NT2/D1 (cell line): ENCODE measurements around the gene MAGEA9B.
"Not testable (repeated sequence)": the region's sequence is repeated elsewhere in the genome, so short reads cannot be mapped to it uniquely, and the experiment has no call there.

ENCODE experiments used
- DNase-seq: peaks from one replicate; pipeline ENCODE4 v3.0.0-alpha.2; 2011; ENCODE audit warnings: low read depth, low spot score
- H3K27me3 ChIP-seq: 2 replicates; pipeline ENCODE4 v1.6.0; 2011; ENCODE audit warnings: mild to moderate bottlenecking; ENCODE audit not compliant: insufficient read length, insufficient read depth
- H3K36me3 ChIP-seq: 2 replicates; pipeline ENCODE4 v1.6.1; 2011; ENCODE audit warnings: mild to moderate bottlenecking, low read length, mixed read lengths; ENCODE audit not compliant: insufficient read depth, insufficient read length
- H3K4me1 ChIP-seq: 2 replicates; pipeline ENCODE4 v1.5.1; 2011; ENCODE audit not compliant: insufficient read depth, insufficient read length
- H3K4me3 ChIP-seq: 2 replicates; pipeline ENCODE4 v1.5.1; 2011; ENCODE audit warnings: low read depth; ENCODE audit not compliant: insufficient read length
- H3K9ac ChIP-seq: 2 replicates; pipeline ENCODE4 v1.6.0; 2011; ENCODE audit warnings: low read depth; ENCODE audit not compliant: insufficient read length
- H3K9me3 ChIP-seq: 2 replicates; pipeline ENCODE4 v1.5.1; 2011; ENCODE audit warnings: mild to moderate bottlenecking, low read length; ENCODE audit not compliant: insufficient read depth
- SUZ12 ChIP-seq: IDR thresholded peaks from 2 replicates; pipeline ENCODE4 v1.6.1; 2011; ENCODE audit not compliant: insufficient read length, insufficient read depth; ENCODE audit errors: extremely low read depth
- YY1 ChIP-seq: IDR thresholded peaks from 2 replicates; pipeline ENCODE4 v1.6.1; 2011; ENCODE audit not compliant: insufficient read length, insufficient read depth
- ZNF274 ChIP-seq: IDR thresholded peaks from 2 replicates; pipeline ENCODE4 v1.6.1; 2011; ENCODE audit warnings: mild to moderate bottlenecking, low read depth, low read length

The MAGEA9B gene

DNA sequence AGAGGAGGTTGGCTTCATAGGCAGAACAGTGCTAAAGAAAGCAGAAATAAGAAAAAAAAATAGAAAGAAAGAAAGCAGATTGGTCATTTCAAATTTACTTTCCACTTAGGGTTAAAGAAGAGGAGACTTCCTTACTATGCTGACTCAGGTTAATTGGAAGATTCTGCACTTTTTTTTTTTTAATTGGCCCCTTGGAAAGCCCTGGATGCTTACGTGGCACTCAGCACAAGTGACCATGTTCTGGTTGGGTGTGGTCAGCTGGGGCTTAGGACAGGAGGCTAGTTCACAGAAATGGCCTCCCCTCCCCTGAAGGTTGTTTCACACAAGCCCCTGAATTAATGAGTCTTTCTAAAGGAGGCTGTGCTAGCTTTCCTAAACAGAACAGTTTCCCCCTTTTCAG is 14.5 kb downstream of the MAGEA9B start:
- H3K9ac ChIP-seq: no peak overlapping the region
- no peak overlapping the region for H3K4me3 ChIP-seq
- no peak for DNase-seq
- no peaks in the 10 kb centered on the region for H3K4me1 ChIP-seq
- H3K27me3 ChIP-seq: no peaks in the 10 kb centered on the region
- no peaks in the 10 kb centered on the region for H3K9me3 ChIP-seq
- TF ChIP-seq SUZ12: no peak
- TF ChIP-seq ZNF274: no peak
- TF ChIP-seq YY1: no peak
- H3K36me3 ChIP-seq: no peaks in the 10 kb centered on the region

- TF ChIP-seq ZNF274 (no peak), YY1 (no peak), SUZ12 (no peak)
- Histone ChIP-seq H3K27me3 (no peaks in the 10 kb centered on the region), H3K4me1 (no peaks in the 10 kb centered on the region), H3K9me3 (no peaks in the 10 kb centered on the region), H3K9ac (no peak overlapping the region), H3K4me3 (no peak overlapping the region), H3K36me3 (no peaks in the 10 kb centered on the region)
- no peak for DNase-seq
Observed at GRCh38 chrX:149571770-149572169, 15.5 kb downstream of the MAGEA9B start.

DNA sequence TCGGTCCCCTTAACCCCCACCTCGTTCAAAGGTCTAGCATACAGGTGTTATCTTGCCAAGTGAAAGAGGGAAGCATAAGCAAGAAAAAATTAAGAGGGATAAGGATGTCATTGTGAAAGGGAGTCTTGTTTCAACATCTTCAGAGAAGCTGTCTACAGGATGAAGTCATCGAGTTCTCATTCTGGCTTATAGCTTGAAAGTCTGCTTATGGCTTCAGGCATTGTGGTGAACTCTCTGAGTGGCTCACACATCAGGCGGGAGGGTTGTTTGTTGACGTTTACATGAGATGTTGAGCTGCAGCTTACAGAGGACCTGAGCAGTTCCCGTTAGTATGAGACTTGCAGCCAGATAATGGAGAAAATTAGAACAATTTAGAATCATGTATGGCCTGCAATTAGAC is 16.6 kb downstream of the MAGEA9B start:
- Histone ChIP-seq H3K36me3 (no peaks in the 10 kb centered on the region), H3K9ac (no peak overlapping the region), H3K4me3 (no peak overlapping the region), H3K4me1 (no peaks in the 10 kb centered on the region), H3K27me3 (no peaks in the 10 kb centered on the region), H3K9me3 (no peaks in the 10 kb centered on the region)
- TF ChIP-seq ZNF274 (no peak), YY1 (no peak), SUZ12 (no peak)
- no peak for DNase-seq

GRCh38 chrX:149569770-149570169 is 17.5 kb downstream of the MAGEA9B start:
- no peak overlapping the region for H3K9ac ChIP-seq
- no peak for DNase-seq
- no peak overlapping the region for H3K4me3 ChIP-seq
- H3K27me3 ChIP-seq: no peaks in the 10 kb centered on the region
- no peaks in the 10 kb centered on the region for H3K9me3 ChIP-seq
- TF ChIP-seq YY1: no peak
- TF ChIP-seq ZNF274: no peak
- TF ChIP-seq SUZ12: no peak
- no peaks in the 10 kb centered on the region for H3K4me1 ChIP-seq
- H3K36me3 ChIP-seq: no peaks in the 10 kb centered on the region

GRCh38 chrX:149568701-149569296 is 18.5 kb downstream of the MAGEA9B start:
- Histone ChIP-seq H3K27me3 (no peaks in the 10 kb centered on the region), H3K4me1 (no peaks in the 10 kb centered on the region), H3K9me3 (no peaks in the 10 kb centered on the region), H3K9ac (no peak overlapping the region), H3K4me3 (no peak overlapping the region), H3K36me3 (no peaks in the 10 kb centered on the region)
- TF ChIP-seq SUZ12: no peak
- TF ChIP-seq ZNF274: no peak
- no peak for DNase-seq

- Histone ChIP-seq H3K4me3 (no peak overlapping the region), H3K27me3 (no peaks in the 10 kb centered on the region), H3K36me3 (no peaks in the 10 kb centered on the region), H3K9ac (no peak overlapping the region), H3K9me3 (no peaks in the 10 kb centered on the region; the same call in 1 of the 2 replicates), H3K4me1 (no peaks in the 10 kb centered on the region)
- DNase-seq: no peak
- TF ChIP-seq ZNF274: no peak
- TF ChIP-seq YY1: no peak
- no peak for TF ChIP-seq SUZ12
Observed at GRCh38 chrX:149567621-149568417, 19.4 kb downstream of the MAGEA9B start.

DNA sequence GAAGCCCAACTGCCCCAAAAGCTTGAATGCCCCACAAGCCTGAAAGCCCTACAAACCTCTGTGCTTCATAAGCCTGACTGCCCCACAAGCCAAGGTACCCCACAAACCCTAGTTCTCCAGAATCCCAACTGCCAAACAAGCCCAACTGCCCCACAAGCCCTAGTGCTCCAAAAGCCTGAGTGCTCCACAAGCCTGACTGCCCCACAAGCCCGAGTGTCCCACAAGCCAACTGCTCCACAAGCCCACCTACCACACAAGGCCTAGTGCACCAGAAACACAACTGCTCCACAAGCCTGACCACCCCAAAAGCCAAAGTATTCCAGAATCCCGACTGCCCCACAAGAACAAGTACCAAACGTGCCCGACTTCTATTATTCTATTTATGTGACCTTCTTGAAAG is 23.9 kb downstream of the MAGEA9B start:
- H3K36me3 ChIP-seq: no peaks in the 10 kb centered on the region
- DNase-seq: no peak
- H3K9ac ChIP-seq: no peak overlapping the region
- H3K27me3 ChIP-seq: no peaks in the 10 kb centered on the region
- H3K9me3 ChIP-seq: no peaks in the 10 kb centered on the region; the same call in 1 of the 2 replicates
- H3K4me3 ChIP-seq: no peak overlapping the region
- no peaks in the 10 kb centered on the region for H3K4me1 ChIP-seq
- no peak for TF ChIP-seq YY1
- no peak for TF ChIP-seq ZNF274
- TF ChIP-seq SUZ12: no peak

- H3K9me3 ChIP-seq, H3K27me3 ChIP-seq, H3K4me1 ChIP-seq, H3K4me3 ChIP-seq, H3K9ac ChIP-seq, DNase-seq, H3K36me3 ChIP-seq: not testable (repeated sequence)
Observed at GRCh38 chrX:149555251-149555650, 32.0 kb downstream of the MAGEA9B start.

DNA sequence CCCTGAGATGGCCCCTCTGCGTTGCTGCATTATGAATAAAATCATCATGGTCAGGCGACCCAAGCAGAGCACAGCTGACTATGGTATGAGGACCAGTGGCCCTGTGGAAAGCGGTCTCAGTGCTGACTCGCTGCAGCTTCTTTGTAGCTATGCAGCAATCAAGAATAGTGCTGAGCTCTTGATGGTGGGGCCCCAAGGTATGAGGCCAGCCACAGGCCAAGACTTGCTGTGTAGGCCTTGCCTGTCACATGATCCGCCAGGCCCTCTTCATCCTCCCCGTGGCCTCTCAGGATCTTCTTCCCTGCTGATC is 35.4 kb downstream of the MAGEA9B start:
- H3K9ac ChIP-seq, H3K27me3 ChIP-seq, H3K4me3 ChIP-seq, H3K36me3 ChIP-seq, H3K4me1 ChIP-seq, H3K9me3 ChIP-seq, DNase-seq: not testable (repeated sequence)

DNA sequence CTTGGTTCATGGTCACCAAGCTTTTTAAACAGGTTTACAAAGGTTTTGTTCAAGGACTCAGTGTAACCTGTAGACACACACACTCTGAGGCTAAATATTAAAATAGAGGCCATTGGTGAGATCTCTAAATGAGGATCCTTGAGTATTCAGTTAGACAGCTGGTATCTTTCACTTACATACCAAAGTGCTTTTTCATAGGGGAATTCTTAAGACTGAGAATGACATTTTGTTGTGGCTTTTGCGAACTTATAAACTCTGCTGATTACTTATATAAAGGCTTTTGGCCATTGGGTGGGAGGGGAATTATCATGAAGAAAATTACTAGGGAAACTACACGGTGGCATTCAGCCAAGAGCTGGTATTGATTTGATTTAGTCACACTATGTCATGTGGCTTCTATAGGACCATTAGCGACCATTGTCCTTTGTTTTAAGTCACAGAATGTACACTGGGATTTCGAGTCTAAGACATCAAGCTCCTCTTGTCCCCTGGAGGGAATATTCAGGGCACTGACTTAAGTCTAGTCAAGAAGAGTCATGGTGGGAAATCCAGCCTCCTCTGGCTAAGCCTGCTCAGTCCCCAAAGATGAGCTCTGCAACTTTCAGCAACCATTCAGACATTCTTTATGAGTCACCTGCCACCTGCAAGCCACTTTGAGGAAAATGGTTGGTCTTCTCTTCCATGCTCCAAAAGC is 35.9 kb downstream of the MAGEA9B start:
- not testable (repeated sequence) for H3K4me3 ChIP-seq, DNase-seq, H3K4me1 ChIP-seq, H3K9ac ChIP-seq, H3K27me3 ChIP-seq, H3K36me3 ChIP-seq, H3K9me3 ChIP-seq
